RWPE1 (cell line): ENCODE results near the gene LIPC.
A peak's percentile ranks its signal among the peaks of the same experiment; 100 is the strongest.

Experiments used
- CTCF ChIA-PET: fragments of 350-600 bp; sonication (Branson Sonifier 250); formaldehyde crosslinking; extraction: SDS; loops from one replicate; lab custom pipeline; 2021; lab: Yijun Ruan, JAX
- POLR2A ChIA-PET: fragments of 400-600 bp; formaldehyde crosslinking; extraction: SDS; loops from one replicate; lab custom pipeline; 2020; ENCODE audit warnings: antibody characterized with exemption; ENCODE audit not compliant: low non-redundant PET; lab: Yijun Ruan, JAX
- DNase-seq: peaks from one replicate; pipeline ENCODE4 v3.0.0; 2012; ENCODE audit warnings: low spot score
- H3K27ac ChIP-seq: fragments of 450-650 bp; 2 replicates; pipeline ENCODE4 v1.5.1; 2017
- TF ChIP-seq, protein P1 (sequence below): fragments of 450-650 bp; conservative IDR thresholded peaks from 2 replicates; pipeline ENCODE4 v1.5.1; 2017; ENCODE audit warnings: low read depth, mild to moderate bottlenecking

The LIPC gene

DNA sequence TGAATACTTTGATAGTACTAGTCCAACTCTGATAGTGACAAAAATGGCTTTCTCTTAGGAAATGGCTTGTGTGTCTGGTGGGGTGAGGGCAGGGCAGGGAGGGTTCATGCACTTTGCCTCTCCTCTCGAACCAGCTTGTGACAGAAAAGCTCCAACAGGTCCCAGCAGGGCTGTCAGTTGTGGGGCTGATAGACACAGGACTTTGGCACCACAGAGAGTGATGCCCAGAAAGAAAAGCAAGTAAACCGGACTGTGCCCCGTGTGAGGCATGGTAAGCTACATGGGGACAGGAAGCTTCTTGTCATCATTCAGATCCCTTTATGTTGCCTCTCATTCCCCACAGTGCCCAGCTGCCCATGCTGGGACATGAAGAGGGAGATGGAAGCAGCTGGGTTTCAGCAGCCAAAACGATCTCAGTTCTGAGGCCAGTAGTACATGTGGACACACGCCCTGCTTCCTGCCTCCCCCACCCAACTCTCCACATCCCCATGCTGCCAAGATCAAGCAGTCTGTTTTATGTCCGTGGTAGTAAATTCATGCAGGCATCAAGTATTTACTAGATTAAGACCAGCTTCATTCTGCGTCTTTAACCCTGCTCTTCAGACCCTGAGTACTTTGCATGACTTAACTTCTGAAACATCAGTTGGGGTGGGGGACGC lies 29.7 kb upstream of the LIPC start:
- POLR2A ChIA-PET: no interaction called here
- TF ChIP-seq, protein P1, sequence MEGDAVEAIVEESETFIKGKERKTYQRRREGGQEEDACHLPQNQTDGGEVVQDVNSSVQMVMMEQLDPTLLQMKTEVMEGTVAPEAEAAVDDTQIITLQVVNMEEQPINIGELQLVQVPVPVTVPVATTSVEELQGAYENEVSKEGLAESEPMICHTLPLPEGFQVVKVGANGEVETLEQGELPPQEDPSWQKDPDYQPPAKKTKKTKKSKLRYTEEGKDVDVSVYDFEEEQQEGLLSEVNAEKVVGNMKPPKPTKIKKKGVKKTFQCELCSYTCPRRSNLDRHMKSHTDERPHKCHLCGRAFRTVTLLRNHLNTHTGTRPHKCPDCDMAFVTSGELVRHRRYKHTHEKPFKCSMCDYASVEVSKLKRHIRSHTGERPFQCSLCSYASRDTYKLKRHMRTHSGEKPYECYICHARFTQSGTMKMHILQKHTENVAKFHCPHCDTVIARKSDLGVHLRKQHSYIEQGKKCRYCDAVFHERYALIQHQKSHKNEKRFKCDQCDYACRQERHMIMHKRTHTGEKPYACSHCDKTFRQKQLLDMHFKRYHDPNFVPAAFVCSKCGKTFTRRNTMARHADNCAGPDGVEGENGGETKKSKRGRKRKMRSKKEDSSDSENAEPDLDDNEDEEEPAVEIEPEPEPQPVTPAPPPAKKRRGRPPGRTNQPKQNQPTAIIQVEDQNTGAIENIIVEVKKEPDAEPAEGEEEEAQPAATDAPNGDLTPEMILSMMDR: no peak
- DNase-seq: peak; percentile 31
- CTCF ChIA-PET: no interaction called here
- peak overlapping the region; percentile 85 for H3K27ac ChIP-seq

DNA sequence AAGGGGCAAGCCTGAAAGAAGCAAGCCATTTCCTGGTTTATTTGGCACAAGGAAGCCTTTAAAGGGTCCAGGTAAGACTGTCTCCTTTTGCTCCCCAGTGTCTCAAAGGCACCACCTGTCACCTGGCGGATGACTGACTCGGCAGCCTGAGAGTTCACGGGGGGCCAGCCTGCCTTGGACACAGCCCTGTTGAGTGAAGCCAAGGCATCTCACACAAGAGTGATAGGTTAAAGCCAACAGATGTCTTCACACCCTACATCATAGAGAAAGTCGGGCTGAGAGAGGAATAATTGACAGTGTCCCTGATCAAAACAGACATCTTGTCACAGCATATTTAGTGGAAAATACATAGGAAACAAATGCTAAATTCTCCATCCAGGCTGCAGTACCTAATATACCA lies 28.2 kb upstream of the LIPC start:
- ChIA-PET CTCF (interaction anchor here (0.6 kb wide), 1 partner anchor 32 kb away, joined by 3 read pairs; no protein-coding TSS in a partner anchor), POLR2A (no interaction called here)
- H3K27ac ChIP-seq: no peak overlapping the region; the same call in 1 of the 2 replicates
- DNase-seq: no peak
- TF ChIP-seq, protein P1: no peak

DNA sequence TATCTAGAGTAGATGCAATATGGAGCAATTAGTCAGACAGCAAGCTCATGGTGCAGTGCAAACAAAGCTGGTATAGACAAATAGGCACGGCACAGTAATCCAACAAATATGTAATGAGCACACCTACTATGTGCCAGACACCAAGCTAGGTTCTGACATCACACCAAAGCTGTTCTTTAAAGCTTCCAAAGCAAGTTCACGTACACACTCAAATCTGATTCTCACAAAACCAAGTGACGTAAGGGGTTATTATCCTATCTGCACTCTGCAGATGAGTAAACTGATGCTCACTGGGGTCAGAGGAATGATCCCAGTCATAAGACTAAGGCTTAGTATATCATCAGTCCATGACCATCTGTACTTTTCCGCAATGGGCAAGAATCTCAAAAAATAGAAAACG lies 27.8 kb upstream of the LIPC start:
- DNase-seq: no peak
- no peak overlapping the region for H3K27ac ChIP-seq
- ChIA-PET CTCF (no interaction called here), POLR2A (no interaction called here)
- TF ChIP-seq, protein P1: no peak

DNA sequence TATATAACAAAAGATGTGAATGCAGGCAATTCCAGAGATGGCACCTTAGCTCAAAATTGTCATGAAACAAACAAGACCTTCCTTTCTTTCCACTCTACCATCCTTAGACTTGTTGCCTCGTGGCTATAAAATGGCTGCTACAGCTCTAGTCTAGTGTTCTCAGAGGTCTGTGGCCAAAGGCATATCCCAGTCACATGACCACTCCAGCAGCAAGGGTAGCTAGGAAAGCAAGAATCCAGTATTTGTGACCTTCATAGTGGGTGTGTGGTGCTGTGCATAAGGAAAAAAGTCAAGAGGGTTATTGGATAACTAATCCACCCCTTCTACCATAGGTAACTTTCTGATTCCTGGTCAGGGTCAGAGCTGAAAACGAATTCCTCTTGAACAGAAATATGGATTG lies 27.1 kb upstream of the LIPC start:
- POLR2A ChIA-PET: no interaction called here
- CTCF ChIA-PET: no interaction called here
- TF ChIP-seq, protein P1: no peak
- DNase-seq: no peak
- no peak overlapping the region for H3K27ac ChIP-seq

DNA sequence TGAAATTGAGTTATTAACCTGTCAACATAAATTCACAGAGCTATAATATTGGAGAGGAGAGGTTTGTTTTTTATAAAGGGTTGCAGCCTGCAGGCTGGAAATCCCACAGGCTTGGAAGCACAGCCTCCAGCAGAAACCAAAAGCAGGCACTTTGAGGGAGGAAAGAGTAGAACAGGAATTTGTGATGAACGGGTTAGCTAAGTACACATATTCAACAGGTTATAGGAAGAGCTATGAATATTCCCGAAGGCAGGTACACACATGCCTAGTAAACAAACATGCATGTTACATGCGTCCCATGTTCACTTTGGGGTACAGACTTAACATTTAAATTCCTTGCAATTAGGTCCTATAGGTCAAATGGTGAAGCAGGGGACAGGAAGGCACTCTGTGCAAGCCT lies 25.9 kb upstream of the LIPC start:
- TF ChIP-seq, protein P1: no peak
- POLR2A ChIA-PET: no interaction called here
- no peak overlapping the region for H3K27ac ChIP-seq
- CTCF ChIA-PET: interaction anchor here (0.6 kb wide), 2 partner anchors 69 to 669 kb away, joined by 3 read pairs; no protein-coding TSS in a partner anchor
- no peak for DNase-seq

DNA sequence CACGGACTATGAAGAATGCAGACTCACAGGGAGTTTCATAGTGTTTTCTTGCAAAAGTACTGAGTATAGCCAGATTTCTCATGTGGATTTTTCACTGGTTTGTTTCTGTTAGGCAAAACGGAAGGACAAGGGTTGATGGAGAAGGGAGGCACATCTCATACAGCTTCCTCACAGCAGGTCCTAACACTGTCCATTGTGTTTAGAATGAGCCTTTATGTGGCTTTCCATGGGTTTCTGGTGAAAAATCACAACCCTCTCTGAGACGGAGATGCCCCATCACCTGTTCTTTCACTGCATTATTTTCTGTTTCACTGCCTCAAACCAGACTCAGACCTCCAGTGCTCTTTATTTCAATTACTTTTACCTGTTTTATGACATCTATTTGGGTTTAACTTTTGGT lies 25.0 kb upstream of the LIPC start:
- CTCF ChIA-PET: no interaction called here
- H3K27ac ChIP-seq: no peak overlapping the region

More for the DNA sequence above, 25.0 kb upstream of the LIPC start:
- DNase-seq: no peak
- POLR2A ChIA-PET: no interaction called here
- TF ChIP-seq, protein P1: no peak
